Measurements from ENCODE around the gene TGM3.

Gene TGM3

GRCh38 chr20:2301164-2301622 is 5.4 kb downstream of the TGM3 start:
- TF ChIP-seq CTCF (IDR thresholded peaks at IDR 0.05; ENCODE audit: control extremely low read depth, extremely low read depth, low read depth, missing control alignments), result no peak
- CTCF ChIA-PET, result interaction anchor here (0.7 to 1.4 kb wide), 3 partner anchors 16 to 93 kb away, joined by 3 to 6 read pairs (median 3); no protein-coding TSS in a partner anchor
- POLR2A ChIA-PET, result interaction anchor here (0.6 kb wide), 1 partner anchor 181 kb away, joined by 3 read pairs; no protein-coding TSS in a partner anchor
- peak; percentile 77 for DNase-seq (ENCODE audit: extremely low spot score)

- no peak for TF ChIP-seq CTCF (IDR thresholded peaks at IDR 0.05; ENCODE audit: control extremely low read depth, extremely low read depth, low read depth, missing control alignments)
- DNase-seq (ENCODE audit: extremely low spot score), result no peak
- ChIA-PET POLR2A (no interaction called here), CTCF (interaction anchor here (0.9 to 1.3 kb wide), 3 partner anchors 22 to 219 kb away, joined by 3 read pairs; no protein-coding TSS in a partner anchor)
Measured at GRCh38 chr20:2302384-2303060, 6.7 kb downstream of the TGM3 start.

GRCh38 chr20:2303673-2304072 is 7.9 kb downstream of the TGM3 start:
- CTCF ChIA-PET, result no interaction called here
- TF ChIP-seq CTCF (IDR thresholded peaks at IDR 0.05; ENCODE audit: control extremely low read depth, extremely low read depth, low read depth, missing control alignments), result no peak
- DNase-seq (ENCODE audit: extremely low spot score), result no peak
- POLR2A ChIA-PET, result no interaction called here

GRCh38 chr20:2304180-2304579 is 8.4 kb downstream of the TGM3 start:
- TF ChIP-seq CTCF (IDR thresholded peaks at IDR 0.05; ENCODE audit: control extremely low read depth, extremely low read depth, low read depth, missing control alignments), result no peak
- DNase-seq (ENCODE audit: extremely low spot score), result no peak
- POLR2A ChIA-PET, result no interaction called here
- CTCF ChIA-PET, result interaction anchor here (1.8 kb wide), 1 partner anchor 83 kb away, joined by 4 read pairs; no protein-coding TSS in a partner anchor

GRCh38 chr20:2305029-2305428 is 9.2 kb downstream of the TGM3 start:
- no peak for TF ChIP-seq CTCF (IDR thresholded peaks at IDR 0.05; ENCODE audit: control extremely low read depth, extremely low read depth, low read depth, missing control alignments)
- ChIA-PET POLR2A (no interaction called here), CTCF (interaction anchor here (1.4 to 1.8 kb wide), 3 partner anchors 9 to 98 kb away, joined by 3 to 6 read pairs (median 4); partner anchors contain the start of gene TGM3)
- no peak for DNase-seq (ENCODE audit: extremely low spot score)

- POLR2A ChIA-PET, result no interaction called here
- TF ChIP-seq CTCF (IDR thresholded peaks at IDR 0.05; ENCODE audit: control extremely low read depth, extremely low read depth, low read depth, missing control alignments), result no peak
- CTCF ChIA-PET, result interaction anchor here (1.4 to 1.8 kb wide), 3 partner anchors 9 to 98 kb away, joined by 3 to 6 read pairs (median 4); partner anchors contain the start of gene TGM3
- DNase-seq (ENCODE audit: extremely low spot score), result no peak
Measured at GRCh38 chr20:2305479-2305878, 9.7 kb downstream of the TGM3 start.
